ENCODE measurements around the gene FAM241A. TPM values are rescaled to one million over a fixed set of nuclear protein-coding genes. Genes with fewer than 3 reads are reported as not detected.
A peak's percentile ranks its signal among the peaks of the same experiment; 100 is the strongest.

Gene FAM241A
- total and polyA plus RNA-seq, 9 of the 15 experiments (the other 6 are each of a cell fraction or from before 2014, with no cell fraction given) = 2.3 to 8.5 (median 5.3) TPM

DNA sequence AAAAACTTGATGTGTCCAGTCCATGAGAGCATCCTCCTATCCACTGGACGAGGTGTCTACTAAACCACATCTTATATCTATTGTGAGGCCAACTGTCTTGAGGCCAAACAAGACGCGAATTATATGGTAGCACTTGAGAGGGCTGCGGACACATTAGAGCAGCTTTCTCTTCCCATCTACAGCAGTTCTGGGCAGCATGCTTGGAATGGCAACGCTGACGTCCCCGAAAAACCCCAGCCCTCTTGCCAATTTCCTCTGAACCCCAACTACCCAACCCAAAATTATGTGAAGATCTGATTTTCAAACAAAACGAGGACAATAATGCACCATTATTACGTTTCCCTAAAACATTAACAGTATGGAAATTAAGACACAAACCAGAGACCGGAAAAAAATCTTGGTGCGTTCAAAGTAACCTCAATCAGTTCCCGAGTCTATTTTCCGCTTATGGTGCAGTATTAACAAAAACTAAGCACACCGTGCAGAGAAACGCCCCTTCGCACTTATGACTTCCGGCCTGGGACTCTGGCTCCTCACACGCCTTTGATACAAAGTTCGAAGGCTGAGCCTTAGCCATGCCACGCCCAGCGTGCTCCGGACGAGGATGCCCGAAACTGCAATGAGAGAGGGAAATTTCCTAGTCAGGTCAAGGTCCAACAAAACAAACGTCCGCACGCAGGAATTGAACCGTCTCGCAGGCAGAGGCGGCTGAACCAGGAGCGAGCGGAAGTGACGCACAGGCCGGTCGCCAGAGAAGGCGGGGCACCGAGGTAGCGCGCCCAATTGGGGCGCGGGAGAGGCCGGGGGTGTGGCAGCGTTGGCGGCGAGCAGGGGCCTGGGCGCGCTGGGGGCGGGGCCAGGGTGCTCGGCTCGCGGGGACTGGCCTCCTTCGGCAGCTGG lies 85.9 kb downstream of the FAM241A start (continued):
- TF ChIP-seq SOX6 (IDR thresholded peaks at IDR 0.05) = no peak; the same call in none of the 2 replicates
- TF ChIP-seq POLR2A (conservative IDR thresholded peaks at IDR 0.05) = peak; percentile 81
- TF ChIP-seq NFXL1 (CRISPR knock-in tag; IDR thresholded peaks at IDR 0.05) = no peak
- peak; percentile 71; the same call in 1 of the 2 replicates for TF ChIP-seq ATF7 (IDR thresholded peaks at IDR 0.05)
- no peak for TF ChIP-seq CHD4 (IDR thresholded peaks at IDR 0.05; ENCODE audit: insufficient read depth, insufficient replicate concordance, low read depth, low read length, poor library complexity, severe bottlenecking)
- TF ChIP-seq NRF1 (conservative IDR thresholded peaks at IDR 0.05 in 1 of 2, IDR thresholded peaks at IDR 0.05 in 1 of 2) = peak; percentile 82 to 85

DNA sequence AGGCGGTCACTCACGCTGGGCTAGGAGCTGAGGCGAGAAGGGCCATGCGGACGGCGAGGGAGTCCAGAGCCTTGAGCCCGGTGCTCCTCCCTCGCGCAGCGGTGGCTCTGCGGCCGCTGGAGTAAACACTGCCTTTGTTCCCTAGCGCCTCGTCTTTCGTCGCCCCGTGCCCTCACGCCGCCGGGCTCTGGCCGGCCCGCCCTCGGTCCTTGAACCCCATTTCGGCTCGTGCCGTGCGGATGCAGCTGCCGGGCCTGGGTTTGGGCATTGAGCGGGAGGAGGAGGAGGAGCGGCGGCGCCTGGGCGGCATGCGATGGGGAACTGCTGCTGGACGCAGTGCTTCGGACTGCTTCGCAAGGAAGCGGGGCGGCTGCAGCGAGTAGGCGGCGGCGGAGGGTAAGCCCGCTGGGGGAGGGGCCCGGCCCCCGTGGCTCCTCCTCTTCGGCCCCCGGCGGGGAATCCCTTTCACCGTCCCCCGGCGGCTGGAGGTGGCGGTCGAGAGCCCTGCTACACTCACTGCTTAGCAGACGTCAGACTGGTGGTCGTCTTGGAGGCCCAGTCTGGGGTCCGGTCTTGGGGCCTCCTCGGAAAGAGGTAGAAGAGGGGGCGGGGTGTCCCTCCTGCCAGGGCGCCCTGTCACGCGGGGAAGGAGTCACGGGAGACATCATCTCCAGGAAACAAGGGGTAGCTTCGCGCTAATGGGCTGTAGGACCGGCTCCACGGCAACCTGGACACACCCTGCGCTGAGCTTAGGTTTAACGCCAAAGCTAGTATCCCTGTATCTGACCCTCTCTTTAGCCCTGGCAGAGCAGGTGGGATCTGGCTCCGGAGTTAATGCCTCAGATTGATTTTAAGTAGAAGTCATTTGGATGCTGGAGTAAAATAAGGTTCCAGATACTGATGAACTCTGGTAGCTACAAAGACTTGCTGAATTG lies 86.8 kb downstream of the FAM241A start, which contains the start of gene AP1AR:
Gene AP1AR (plus strand): TSS at position 9 of the 935 bp plus-strand sequence. CDS start 305 bp downstream, at position 314.
- H3K36me3 ChIP-seq (ENCODE audit: control insufficient read depth, insufficient read depth, low read length) = no peaks in the 10 kb centered on the region
- CTCF ChIA-PET (ENCODE audit: low intra/inter-chr PET ratio) = interaction anchor here (1.1 kb wide), 2 partner anchors 17 to 132 kb away, joined by 4 read pairs; no protein-coding TSS in a partner anchor
- no peak for FAIRE-seq
- POLR2A ChIA-PET = interaction anchor here (0.7 to 1.6 kb wide), 6 partner anchors 13 to 132 kb away, joined by 3 to 7 read pairs (median 4); no protein-coding TSS in a partner anchor
- WGBS (ENCODE audit: insufficient coverage, low coverage, missing lambda C conversion rate) = under 1% methylated on average over 43 of the region's 70 CpGs
- H3K9me3 ChIP-seq (replicated peaks; ENCODE audit: control insufficient read depth, insufficient read depth, low read depth, low read length) = no peaks in the 10 kb centered on the region
- intact Hi-C loops (cut with micrococcal nuclease) (loop anchor here (2.0 kb wide), 1 partner anchor 85 kb away; no protein-coding TSS in a partner anchor), in situ Hi-C loops (cut with MboI) (loop anchor here (5.0 kb wide), 1 partner anchor 135 kb away; no protein-coding TSS in a partner anchor)
- no peaks in the 10 kb centered on the region for H3K9me1 ChIP-seq (ENCODE audit: control insufficient read depth, insufficient read depth, low read length)
- H4K20me1 ChIP-seq (replicated peaks; ENCODE audit: control insufficient read depth, insufficient read depth, low read length) = no peaks in the 10 kb centered on the region
- H3K4me3 ChIP-seq = peak within 1 kb of the TSS; percentile 84
- DNase-seq (ENCODE audit: extremely low read depth in 1 of 4, low spot score in 3 of 4) = peak; percentile 85 to 90 (median 88)
- H3K27me3 ChIP-seq (ENCODE audit: control insufficient read depth in 2 of 2, insufficient read depth in 2 of 2, low read length in 2 of 2) = no peaks in the 10 kb centered on the region
- peak within 1 kb of the TSS; percentile 93 for H3K9ac ChIP-seq (ENCODE audit: insufficient read depth in 1 of 2, low read depth in 2 of 2, low read length in 2 of 2)
- BruUV-seq (replicated peaks) = no TSS peak
- H2AFZ ChIP-seq (ENCODE audit: low read depth, low read length) = peak within 1 kb of the TSS; percentile 98
- H3K4me2 ChIP-seq (ENCODE audit: insufficient read depth, low read length) = peak within 1 kb of the TSS; percentile 95
- H3K79me2 ChIP-seq (ENCODE audit: control insufficient read depth, insufficient read depth, low read length) = peaks cover 24% of the 10 kb centered on the region
- H3K27ac ChIP-seq (ENCODE audit: extremely low read depth, low read depth, low read length) = peak within 1 kb of the TSS; percentile 96
- ATAC-seq = peak; percentile 90
- peaks cover 0 to 11% of the 10 kb centered on the region in 2 experiments; a peak in 2 of 5 replicates for H3K4me1 ChIP-seq (replicated peaks in 1 of 2; ENCODE audit: control insufficient read depth in 2 of 2, insufficient read depth in 2 of 2, low read length in 2 of 2)
- TF ChIP-seq KDM4B (IDR thresholded peaks at IDR 0.05; ENCODE audit: borderline replicate concordance in 2 of 2, low read depth in 1 of 2) = 0 out of 4 replicates have a peak, but pooled peaks of 1 of the 2 experiments have one; percentile 70
- peak; percentile 96 for TF ChIP-seq PHF8 (IDR thresholded peaks at IDR 0.05; ENCODE audit: borderline replicate concordance, low read length)
- no peak for TF ChIP-seq XRCC3 (IDR thresholded peaks at IDR 0.05)
- 0 out of 4 replicates have a peak, but pooled peaks of 1 of the 2 experiments have one; percentile 3 for TF ChIP-seq TBL1XR1 (IDR thresholded peaks at IDR 0.05; ENCODE audit: low read length in 2 of 2)
- 0 out of 2 replicates have a peak, but pooled peaks have one; percentile 46 for TF ChIP-seq ZNF316 (IDR thresholded peaks at IDR 0.05)
- no peak for TF ChIP-seq ZNF551 (CRISPR knock-in tag; IDR thresholded peaks at IDR 0.05)
- TF ChIP-seq BACH1 (tag; IDR thresholded peaks at IDR 0.05) = no peak
- TF ChIP-seq NCOA2 (IDR thresholded peaks at IDR 0.05; ENCODE audit: partially characterized antibody in 2 of 2) = no peak
- TF ChIP-seq U2AF2 (optimal IDR thresholded peaks at IDR 0.05; ENCODE audit: low read depth, low read length) = no peak
- TF ChIP-seq, protein P1, sequence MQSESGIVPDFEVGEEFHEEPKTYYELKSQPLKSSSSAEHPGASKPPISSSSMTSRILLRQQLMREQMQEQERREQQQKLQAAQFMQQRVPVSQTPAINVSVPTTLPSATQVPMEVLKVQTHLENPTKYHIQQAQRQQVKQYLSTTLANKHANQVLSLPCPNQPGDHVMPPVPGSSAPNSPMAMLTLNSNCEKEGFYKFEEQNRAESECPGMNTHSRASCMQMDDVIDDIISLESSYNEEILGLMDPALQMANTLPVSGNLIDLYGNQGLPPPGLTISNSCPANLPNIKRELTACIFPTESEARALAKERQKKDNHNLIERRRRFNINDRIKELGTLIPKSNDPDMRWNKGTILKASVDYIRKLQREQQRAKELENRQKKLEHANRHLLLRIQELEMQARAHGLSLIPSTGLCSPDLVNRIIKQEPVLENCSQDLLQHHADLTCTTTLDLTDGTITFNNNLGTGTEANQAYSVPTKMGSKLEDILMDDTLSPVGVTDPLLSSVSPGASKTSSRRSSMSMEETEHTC (IDR thresholded peaks at IDR 0.05) = peak; percentile 10; the same call in 1 of the 2 replicates
- no peak for TF ChIP-seq PHB (CRISPR knock-in tag; IDR thresholded peaks at IDR 0.05)

All from K562 (cell line).